ENCODE measurements around the gene MEIKIN. TPM values are rescaled to one million over a fixed set of nuclear protein-coding genes. Genes with fewer than 3 reads are reported as not detected.
"Not testable (repeated sequence)": the region's sequence is repeated elsewhere in the genome, so short reads cannot be mapped to it uniquely, and the experiment has no call there.

Gene MEIKIN
- total and polyA plus RNA-seq, 9 donors: 0.29 TPM; not detected in 8

DNA sequence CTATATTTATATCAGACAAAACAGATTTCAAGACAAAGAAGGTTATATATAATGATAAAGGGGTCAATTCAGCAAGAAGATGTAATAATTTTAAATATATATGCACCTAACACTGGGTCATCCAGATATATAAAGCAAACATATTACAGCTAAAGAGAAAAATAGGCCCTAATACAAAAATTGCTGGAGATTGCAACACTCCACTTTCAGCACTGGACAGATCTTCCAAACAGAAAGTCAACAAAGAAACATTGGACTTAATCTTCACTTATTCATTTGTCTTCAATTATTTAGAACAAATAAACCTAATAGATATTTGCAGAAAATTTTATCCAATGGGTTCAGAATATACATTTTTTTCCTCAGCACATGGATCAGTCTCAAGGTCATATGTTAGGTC lies 45.8 kb downstream of the MEIKIN start:
- Histone ChIP-seq H3K4me3 (no peak overlapping the region), H3K9me3 (peaks cover 0 to 3% of the 10 kb centered on the region in 2 donors), H3K4me1 (ENCODE audit: insufficient read depth) (no peaks in the 10 kb centered on the region), H3K36me3 (no peaks in the 10 kb centered on the region), H3K27ac (no peak overlapping the region), H3K27me3 (no peaks in the 10 kb centered on the region)
- intact Hi-C loops (cut with DNase I): no loop called here
- TF ChIP-seq POLR2A (IDR thresholded peaks at IDR 0.05) (no peak), EP300 (IDR thresholded peaks at IDR 0.05) (no peak)
- TF ChIP-seq, protein P1, sequence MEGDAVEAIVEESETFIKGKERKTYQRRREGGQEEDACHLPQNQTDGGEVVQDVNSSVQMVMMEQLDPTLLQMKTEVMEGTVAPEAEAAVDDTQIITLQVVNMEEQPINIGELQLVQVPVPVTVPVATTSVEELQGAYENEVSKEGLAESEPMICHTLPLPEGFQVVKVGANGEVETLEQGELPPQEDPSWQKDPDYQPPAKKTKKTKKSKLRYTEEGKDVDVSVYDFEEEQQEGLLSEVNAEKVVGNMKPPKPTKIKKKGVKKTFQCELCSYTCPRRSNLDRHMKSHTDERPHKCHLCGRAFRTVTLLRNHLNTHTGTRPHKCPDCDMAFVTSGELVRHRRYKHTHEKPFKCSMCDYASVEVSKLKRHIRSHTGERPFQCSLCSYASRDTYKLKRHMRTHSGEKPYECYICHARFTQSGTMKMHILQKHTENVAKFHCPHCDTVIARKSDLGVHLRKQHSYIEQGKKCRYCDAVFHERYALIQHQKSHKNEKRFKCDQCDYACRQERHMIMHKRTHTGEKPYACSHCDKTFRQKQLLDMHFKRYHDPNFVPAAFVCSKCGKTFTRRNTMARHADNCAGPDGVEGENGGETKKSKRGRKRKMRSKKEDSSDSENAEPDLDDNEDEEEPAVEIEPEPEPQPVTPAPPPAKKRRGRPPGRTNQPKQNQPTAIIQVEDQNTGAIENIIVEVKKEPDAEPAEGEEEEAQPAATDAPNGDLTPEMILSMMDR (IDR thresholded peaks at IDR 0.05): no peak
- no peak for DNase-seq

DNA sequence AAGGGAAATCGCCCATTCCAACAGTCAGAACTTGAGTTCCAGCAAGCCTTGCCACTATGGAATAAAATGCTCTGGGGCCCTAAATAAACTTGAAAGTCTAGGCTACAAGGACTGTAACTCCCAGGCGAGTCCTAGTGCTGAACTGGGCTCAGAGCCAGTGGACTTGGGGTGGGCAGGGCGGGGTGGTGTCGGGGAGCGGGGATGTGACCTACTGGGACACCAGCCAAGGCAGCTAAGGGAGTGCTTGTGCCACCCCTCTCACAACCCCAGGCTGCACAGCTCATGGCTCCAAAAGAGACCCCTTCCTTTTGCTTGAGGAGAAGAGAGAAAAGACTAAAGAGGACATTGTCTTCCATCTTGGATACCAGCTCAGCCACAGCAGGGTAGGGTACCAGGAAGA lies 61.5 kb downstream of the MEIKIN start:
- WGBS, 3 donors: 65 to 80% (median 71%) methylated on average over 5 of the region's 5 CpGs
- no peaks in the 10 kb centered on the region for H3K27me3 ChIP-seq
- intact Hi-C loops (cut with DNase I): no loop called here

DNA sequence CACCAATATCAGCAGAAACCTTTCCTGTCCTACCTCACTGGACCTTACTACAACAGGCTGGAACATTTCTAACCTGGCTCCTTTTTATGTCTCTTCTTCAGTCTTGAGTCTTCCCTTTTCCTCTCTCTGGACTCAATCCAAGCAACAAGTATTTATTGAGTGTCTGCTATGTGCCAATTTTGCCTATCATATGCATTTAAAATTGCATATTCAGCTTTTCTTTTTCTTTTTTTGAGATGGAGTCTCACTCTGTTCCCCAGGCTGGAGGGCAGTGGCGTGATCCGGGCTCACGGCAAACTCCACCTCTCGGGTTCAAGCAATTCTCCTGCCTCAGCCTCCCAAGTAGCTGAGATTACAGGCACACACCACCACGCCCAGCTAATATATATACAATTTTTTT lies 65.8 kb downstream of the MEIKIN start:
- Histone ChIP-seq H3K4me3 (no peak overlapping the region), H3K27ac (no peak overlapping the region), H3K27me3 (no peaks in the 10 kb centered on the region), H3K36me3 (no peaks in the 10 kb centered on the region), H3K4me1 (ENCODE audit: insufficient read depth) (no peaks in the 10 kb centered on the region), H3K9me3 (no peaks in the 10 kb centered on the region)
- no peak for DNase-seq
- intact Hi-C loops (cut with DNase I): no loop called here
- TF ChIP-seq, protein P1 (IDR thresholded peaks at IDR 0.05): no peak
- no peak for TF ChIP-seq EP300 (IDR thresholded peaks at IDR 0.05)
- no peak for TF ChIP-seq POLR2A (IDR thresholded peaks at IDR 0.05)
- 89 to 91% (median 90%) methylated on average over 5 of the region's 5 CpGs for WGBS, 3 donors

More for the DNA sequence above, 61.5 kb downstream of the MEIKIN start:
- no peaks in the 10 kb centered on the region for H3K36me3 ChIP-seq
- no peak overlapping the region for H3K27ac ChIP-seq
- H3K9me3 ChIP-seq: no peaks in the 10 kb centered on the region
- no peak overlapping the region for H3K4me3 ChIP-seq
- no peak for DNase-seq
- TF ChIP-seq POLR2A (IDR thresholded peaks at IDR 0.05) (no peak), EP300 (IDR thresholded peaks at IDR 0.05) (no peak)
- TF ChIP-seq, protein P1 (IDR thresholded peaks at IDR 0.05): no peak
- H3K4me1 ChIP-seq (ENCODE audit: insufficient read depth): no peaks in the 10 kb centered on the region

DNA sequence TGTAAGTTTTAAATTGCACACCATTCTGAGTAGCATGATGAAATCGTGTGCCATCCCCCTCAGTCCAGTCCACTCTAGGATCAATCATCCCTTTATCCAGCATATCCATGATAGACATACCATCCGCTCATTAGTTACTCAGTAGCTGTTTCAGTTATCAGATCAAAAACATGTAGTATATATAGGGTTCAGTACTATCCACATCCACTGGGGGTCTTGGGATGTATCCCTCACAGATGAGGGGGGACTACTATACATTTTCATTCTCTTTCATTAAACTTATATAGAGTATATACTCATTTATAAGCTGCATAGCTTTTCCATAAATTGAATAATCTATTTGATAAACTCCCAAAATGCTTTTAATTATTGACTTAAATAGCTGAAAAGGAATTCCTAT lies 67.6 kb downstream of the MEIKIN start:
- Histone ChIP-seq H3K9me3 (no peaks in the 10 kb centered on the region), H3K4me1 (ENCODE audit: insufficient read depth) (no peaks in the 10 kb centered on the region), H3K4me3 (no peak overlapping the region), H3K27me3 (no peaks in the 10 kb centered on the region), H3K27ac (no peak overlapping the region), H3K36me3 (no peaks in the 10 kb centered on the region)
- WGBS, 3 donors: 91 to 95% (median 95%) methylated on average over 2 of the region's 2 CpGs
- intact Hi-C loops (cut with DNase I): no loop called here
- no peak for TF ChIP-seq EP300 (IDR thresholded peaks at IDR 0.05)
- no peak for TF ChIP-seq POLR2A (IDR thresholded peaks at IDR 0.05)
- TF ChIP-seq, protein P1 (IDR thresholded peaks at IDR 0.05): no peak
- DNase-seq: no peak

DNA sequence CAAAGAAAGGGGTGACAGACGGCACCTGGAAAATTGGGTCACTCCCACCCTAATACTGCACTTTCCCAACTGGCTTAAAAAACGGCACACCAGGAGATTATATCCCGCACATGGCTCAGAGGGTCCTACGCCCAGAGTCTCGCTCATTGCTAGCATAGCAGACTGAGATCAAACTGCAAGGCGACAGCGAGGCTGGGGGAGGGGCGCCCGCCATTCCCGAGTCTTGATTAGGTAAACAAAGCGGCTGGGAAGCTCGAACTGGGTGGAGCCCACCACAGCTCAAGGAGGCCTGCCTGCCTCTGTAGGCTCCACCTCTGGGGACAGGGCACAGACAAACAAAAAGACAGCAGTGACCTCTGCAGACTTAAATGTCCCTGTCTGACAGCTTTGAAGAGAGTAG lies 74.2 kb downstream of the MEIKIN start:
- WGBS, 3 donors: 93 to 95% (median 94%) methylated on average over 11 to 12 of the region's 12 CpGs
- H3K4me3 ChIP-seq; intact Hi-C loops (cut with DNase I); H3K27ac ChIP-seq; H3K36me3 ChIP-seq; DNase-seq; H3K9me3 ChIP-seq; H3K27me3 ChIP-seq; H3K4me1 ChIP-seq (ENCODE audit: insufficient read depth): not testable (repeated sequence)

All from ovary (tissue), 9 donors.